ENCODE data around the gene DISC1. TPM values are rescaled to one million over a fixed set of nuclear protein-coding genes. Genes with fewer than 3 reads are reported as not detected.

The DISC1 gene
- total and polyA plus RNA-seq, 7 experiments from 2014 or later, result 7.8 to 33.8 (median 17.1) TPM

- no peaks in the 10 kb centered on the region for H3K36me3 ChIP-seq (ENCODE audit: control insufficient read depth in 2 of 3, insufficient read depth in 3 of 3, low read length in 3 of 3)
- ChIA-PET POLR2A (no interaction called here), CTCF (no interaction called here)
- no peak for DNase-seq
- ATAC-seq, result no peak
- H3K9me3 Mint-ChIP-seq, result no peaks in the 10 kb centered on the region
- no peak overlapping the region for H3K27ac Mint-ChIP-seq
- peaks cover 0 to 32% (median 11%) of the 10 kb centered on the region in 5 donors for H3K36me3 Mint-ChIP-seq
- H3K4me1 ChIP-seq (ENCODE audit: control insufficient read depth in 2 of 2, insufficient read depth in 2 of 2, low read length in 2 of 2), result no peaks in the 10 kb centered on the region
- no peaks in the 10 kb centered on the region for H3K9me3 ChIP-seq (ENCODE audit: control insufficient read depth in 2 of 3, low read length in 3 of 3)
- H3K27me3 ChIP-seq (ENCODE audit: control insufficient read depth in 2 of 2, insufficient read depth in 2 of 2, low read length in 2 of 2), result no peaks in the 10 kb centered on the region
- H3K27ac ChIP-seq (ENCODE audit: low read depth, low read length), result no peak overlapping the region
- H3K4me3 Mint-ChIP-seq, result no peak overlapping the region
- H3K27me3 Mint-ChIP-seq, result no peaks in the 10 kb centered on the region
- no peaks in the 10 kb centered on the region for H3K4me1 Mint-ChIP-seq
- intact Hi-C loops (cut with micrococcal nuclease), result no loop called here
- H3K4me3 ChIP-seq (ENCODE audit: low read length), result no peak overlapping the region
Measured at GRCh38 chr1:232020352-232020751, 393.8 kb downstream of the DISC1 start.

GRCh38 chr1:232029315-232029714 lies 402.7 kb downstream of the DISC1 start:
- DNase-seq, result no peak
- intact Hi-C loops (cut with micrococcal nuclease), result no loop called here
- no peaks in the 10 kb centered on the region for H3K4me1 ChIP-seq (ENCODE audit: control insufficient read depth in 2 of 2, insufficient read depth in 2 of 2, low read length in 2 of 2)
- Mint-ChIP-seq H3K4me1 (peaks cover 0 to 3% (median 0%) of the 10 kb centered on the region in 7 donors), H3K27ac (no peak overlapping the region), H3K36me3 (peaks cover 5 to 62% (median 47%) of the 10 kb centered on the region in 5 donors), H3K4me3 (no peak overlapping the region), H3K27me3 (no peaks in the 10 kb centered on the region), H3K9me3 (peaks cover 0 to 5% (median 0%) of the 10 kb centered on the region in 11 donors)
- H3K9me3 ChIP-seq (ENCODE audit: control insufficient read depth in 2 of 3, low read length in 3 of 3), result no peaks in the 10 kb centered on the region
- H3K4me3 ChIP-seq (ENCODE audit: low read length), result no peak overlapping the region
- CTCF ChIA-PET, result no interaction called here
- H3K27me3 ChIP-seq (ENCODE audit: control insufficient read depth in 2 of 2, insufficient read depth in 2 of 2, low read length in 2 of 2), result no peaks in the 10 kb centered on the region
- POLR2A ChIA-PET, result no interaction called here
- no peak overlapping the region for H3K27ac ChIP-seq (ENCODE audit: low read depth, low read length)
- H3K36me3 ChIP-seq (ENCODE audit: control insufficient read depth in 2 of 3, insufficient read depth in 3 of 3, low read length in 3 of 3), result peaks cover 0 to 8% (median 0%) of the 10 kb centered on the region in 3 experiments
- ATAC-seq, result no peak

GRCh38 chr1:232031156-232031555 lies 404.6 kb downstream of the DISC1 start:
- CTCF ChIA-PET, result interaction anchor here (0.7 kb wide), 1 partner anchor 35 kb away, joined by 3 read pairs; no protein-coding TSS in a partner anchor
- intact Hi-C loops (cut with micrococcal nuclease), result no loop called here
- no peak overlapping the region for H3K4me3 ChIP-seq (ENCODE audit: low read length)

GRCh38 chr1:232033285-232033684 lies 406.7 kb downstream of the DISC1 start:
- Mint-ChIP-seq H3K4me1 (peaks cover 0 to 3% (median 0%) of the 10 kb centered on the region in 7 donors), H3K27me3 (no peaks in the 10 kb centered on the region), H3K9me3 (peaks cover 0 to 5% (median 0%) of the 10 kb centered on the region in 11 donors), H3K36me3 (peaks cover 3 to 61% (median 43%) of the 10 kb centered on the region in 5 donors), H3K27ac (no peak overlapping the region), H3K4me3 (no peak overlapping the region)
- Histone ChIP-seq H3K4me1 (ENCODE audit: control insufficient read depth in 2 of 2, insufficient read depth in 2 of 2, low read length in 2 of 2) (no peaks in the 10 kb centered on the region), H3K27ac (ENCODE audit: low read depth, low read length) (no peak overlapping the region), H3K9me3 (ENCODE audit: control insufficient read depth in 2 of 3, low read length in 3 of 3) (no peaks in the 10 kb centered on the region), H3K4me3 (ENCODE audit: low read length) (no peak overlapping the region), H3K27me3 (ENCODE audit: control insufficient read depth in 2 of 2, insufficient read depth in 2 of 2, low read length in 2 of 2) (no peaks in the 10 kb centered on the region), H3K36me3 (ENCODE audit: control insufficient read depth in 2 of 3, insufficient read depth in 3 of 3, low read length in 3 of 3) (peaks cover 0 to 8% (median 0%) of the 10 kb centered on the region in 3 experiments)
- intact Hi-C loops (cut with micrococcal nuclease), result no loop called here
- DNase-seq (no peak), ATAC-seq (no peak)
- ChIA-PET CTCF (interaction anchor here (1.0 kb wide), 1 partner anchor 276 kb away, joined by 3 read pairs; no protein-coding TSS in a partner anchor), POLR2A (no interaction called here)

More at GRCh38 chr1:232031156-232031555, 404.6 kb downstream of the DISC1 start:
- Mint-ChIP-seq H3K27ac (peak overlapping the region in 1 of 9 donors; percentile 10), H3K4me3 (no peak overlapping the region), H3K36me3 (peaks cover 5 to 63% (median 50%) of the 10 kb centered on the region in 5 donors), H3K4me1 (peaks cover 0 to 3% (median 0%) of the 10 kb centered on the region in 7 donors), H3K9me3 (peaks cover 0 to 5% (median 0%) of the 10 kb centered on the region in 11 donors), H3K27me3 (no peaks in the 10 kb centered on the region)
- peaks cover 0 to 8% (median 0%) of the 10 kb centered on the region in 3 experiments for H3K36me3 ChIP-seq (ENCODE audit: control insufficient read depth in 2 of 3, insufficient read depth in 3 of 3, low read length in 3 of 3)
- POLR2A ChIA-PET, result no interaction called here
- no peaks in the 10 kb centered on the region for H3K9me3 ChIP-seq (ENCODE audit: control insufficient read depth in 2 of 3, low read length in 3 of 3)
- H3K4me1 ChIP-seq (ENCODE audit: control insufficient read depth in 2 of 2, insufficient read depth in 2 of 2, low read length in 2 of 2), result no peaks in the 10 kb centered on the region
- DNase-seq (no peak), ATAC-seq (no peak)
- H3K27ac ChIP-seq (ENCODE audit: low read depth, low read length), result no peak overlapping the region
- no peaks in the 10 kb centered on the region for H3K27me3 ChIP-seq (ENCODE audit: control insufficient read depth in 2 of 2, insufficient read depth in 2 of 2, low read length in 2 of 2)

DNA sequence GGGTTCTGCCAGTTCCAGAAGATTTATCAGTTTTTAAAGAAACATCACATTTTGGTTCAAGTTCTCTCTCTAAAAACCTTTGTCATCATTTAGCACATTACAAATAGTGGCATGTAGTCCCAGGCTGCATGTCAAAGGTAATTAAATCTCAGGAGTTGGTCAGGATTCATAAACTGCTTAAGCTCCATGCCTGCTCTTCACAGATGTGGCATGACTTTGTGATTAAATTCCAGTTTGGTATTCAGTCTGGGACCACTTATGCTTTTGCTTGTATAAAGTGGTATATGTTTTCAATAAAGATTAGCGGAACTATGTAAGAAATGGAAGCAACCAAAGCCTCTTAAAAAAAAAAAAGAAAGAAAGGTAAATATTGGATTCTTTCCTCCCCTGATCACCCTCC lies 408.0 kb downstream of the DISC1 start:
- ATAC-seq, result no peak
- no peaks in the 10 kb centered on the region for H3K27me3 ChIP-seq (ENCODE audit: control insufficient read depth in 2 of 2, insufficient read depth in 2 of 2, low read length in 2 of 2)
- no peaks in the 10 kb centered on the region for H3K27me3 Mint-ChIP-seq
- H3K9me3 ChIP-seq (ENCODE audit: control insufficient read depth in 2 of 3, low read length in 3 of 3), result no peaks in the 10 kb centered on the region
- ChIA-PET CTCF (no interaction called here), POLR2A (no interaction called here)
- H3K27ac Mint-ChIP-seq, result no peak overlapping the region
- peaks cover 3 to 59% (median 42%) of the 10 kb centered on the region in 5 donors for H3K36me3 Mint-ChIP-seq
- peaks cover 0 to 5% (median 0%) of the 10 kb centered on the region in 11 donors for H3K9me3 Mint-ChIP-seq
- H3K4me1 ChIP-seq (ENCODE audit: control insufficient read depth in 2 of 2, insufficient read depth in 2 of 2, low read length in 2 of 2), result no peaks in the 10 kb centered on the region
- peaks cover 0 to 3% (median 0%) of the 10 kb centered on the region in 7 donors for H3K4me1 Mint-ChIP-seq
- H3K27ac ChIP-seq (ENCODE audit: low read depth, low read length), result no peak overlapping the region
- H3K4me3 ChIP-seq (ENCODE audit: low read length), result no peak overlapping the region
- no peak for DNase-seq
- H3K4me3 Mint-ChIP-seq, result no peak overlapping the region
- intact Hi-C loops (cut with micrococcal nuclease), result no loop called here
- peaks cover 0 to 5% (median 0%) of the 10 kb centered on the region in 3 experiments for H3K36me3 ChIP-seq (ENCODE audit: control insufficient read depth in 2 of 3, insufficient read depth in 3 of 3, low read length in 3 of 3)

- Histone ChIP-seq H3K4me1 (ENCODE audit: control insufficient read depth in 2 of 2, insufficient read depth in 2 of 2, low read length in 2 of 2) (no peaks in the 10 kb centered on the region), H3K36me3 (ENCODE audit: control insufficient read depth in 2 of 3, insufficient read depth in 3 of 3, low read length in 3 of 3) (no peaks in the 10 kb centered on the region), H3K4me3 (ENCODE audit: low read length) (no peak overlapping the region), H3K27ac (ENCODE audit: low read depth, low read length) (no peak overlapping the region), H3K27me3 (ENCODE audit: control insufficient read depth in 2 of 2, insufficient read depth in 2 of 2, low read length in 2 of 2) (no peaks in the 10 kb centered on the region), H3K9me3 (ENCODE audit: control insufficient read depth in 2 of 3, low read length in 3 of 3) (no peaks in the 10 kb centered on the region)
- ATAC-seq, result no peak
- H3K4me1 Mint-ChIP-seq, result peaks cover 0 to 1% (median 0%) of the 10 kb centered on the region in 7 donors
- peaks cover 0 to 5% (median 0%) of the 10 kb centered on the region in 11 donors for H3K9me3 Mint-ChIP-seq
- H3K27ac Mint-ChIP-seq, result no peak overlapping the region
- intact Hi-C loops (cut with micrococcal nuclease), result no loop called here
- no peak for DNase-seq
- no peak overlapping the region for H3K4me3 Mint-ChIP-seq
- CTCF ChIA-PET, result no interaction called here
- no peaks in the 10 kb centered on the region for H3K27me3 Mint-ChIP-seq
- peaks cover 3 to 48% (median 40%) of the 10 kb centered on the region in 5 donors for H3K36me3 Mint-ChIP-seq
- POLR2A ChIA-PET, result no interaction called here
Measured at GRCh38 chr1:232036181-232036933, 409.8 kb downstream of the DISC1 start.
